HepG2 (cell line): Measurements from ENCODE around the gene UST.

Experiments used
- CBX5 ChIP-seq: sonication (generic); formaldehyde crosslinking; IDR thresholded peaks from 2 replicates; pipeline ENCODE4 v1.4.0; 2020; ENCODE audit warnings: missing genetic modification reagents, borderline replicate concordance
- FOXJ3 ChIP-seq: sonication (generic); formaldehyde crosslinking; IDR thresholded peaks from 2 replicates; pipeline ENCODE4 v1.4.0; 2020; ENCODE audit warnings: missing genetic modification reagents, mild to moderate bottlenecking, borderline replicate concordance
- POLR2A ChIP-seq, 2 experiments: IDR thresholded peaks; 2 replicates each; pipeline ENCODE4 v1.6.1; 2011; ENCODE audit warnings: low read depth in 2 of 2, low read length in 2 of 2, mild to moderate bottlenecking in 1 of 2, moderate library complexity in 1 of 2; ENCODE audit not compliant: insufficient read depth in 1 of 2
- RFX5 ChIP-seq: IDR thresholded peaks from 2 replicates; pipeline ENCODE4 v1.6.1; 2011; ENCODE audit warnings: low read depth, low read length, improper control_type of control experiment
- TAF1 ChIP-seq: sonication (generic); formaldehyde crosslinking; IDR thresholded peaks from 2 replicates; pipeline ENCODE4 v1.4.0; 2020; ENCODE audit warnings: missing genetic modification reagents
- ZNF180 ChIP-seq: sonication (generic); formaldehyde crosslinking; IDR thresholded peaks from 2 replicates; pipeline ENCODE4 v1.4.0; 2020; ENCODE audit warnings: low read depth, missing genetic modification reagents, borderline replicate concordance
- ZNF24 ChIP-seq: fragments of 450-650 bp; IDR thresholded peaks from 2 replicates; pipeline ENCODE4 v1.6.1; 2017; ENCODE audit warnings: antibody characterized with exemption, mild to moderate bottlenecking
- ZNF282 ChIP-seq: fragments of 450-650 bp; IDR thresholded peaks from 2 replicates; pipeline ENCODE4 v1.6.1; 2018; ENCODE audit not compliant: partially characterized antibody

DNA sequence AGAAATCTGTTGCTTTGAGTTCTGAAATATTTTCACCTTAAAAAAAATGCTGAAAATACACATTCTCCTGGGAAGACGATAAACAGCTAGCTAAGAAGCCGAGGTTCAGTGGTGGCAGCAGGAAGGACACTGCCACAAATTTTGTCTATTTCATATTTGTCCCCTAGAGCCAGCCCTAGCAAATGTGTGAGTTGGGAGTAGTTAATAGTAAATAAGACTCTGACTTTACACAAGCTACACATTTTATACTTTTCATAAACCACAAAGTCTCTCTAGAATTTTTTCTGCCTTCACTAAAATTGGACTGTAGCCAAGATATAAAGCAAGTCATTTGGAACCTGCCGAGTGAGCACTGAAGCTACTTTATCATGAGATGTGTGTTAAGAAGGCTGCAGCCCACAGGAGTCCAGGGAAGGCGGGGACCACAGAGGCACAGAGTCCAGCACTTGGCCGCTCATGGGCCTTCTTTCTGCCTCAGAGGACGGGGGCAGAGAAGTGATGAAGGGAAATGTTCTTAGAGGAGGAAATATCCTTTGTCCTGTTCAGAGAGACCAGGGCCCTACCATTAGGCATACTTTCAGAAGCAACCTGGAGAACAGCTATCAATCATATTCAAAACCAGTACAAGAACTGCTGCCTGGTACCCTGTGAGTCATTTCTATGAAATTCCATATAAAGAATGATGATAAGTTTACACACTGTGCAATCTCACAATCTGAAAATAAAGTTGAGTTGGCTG is 329.0 kb downstream of the UST start:
- TF ChIP-seq ZNF180 (CRISPR knock-in tag), result no peak
- no peak for TF ChIP-seq CBX5 (CRISPR knock-in tag)
- no peak for TF ChIP-seq ZNF282
- no peak for TF ChIP-seq TAF1 (CRISPR knock-in tag)
- TF ChIP-seq RFX5, result no peak
- no peak for TF ChIP-seq FOXJ3
- no peak for TF ChIP-seq POLR2A (IDR thresholded peaks at IDR 0.05; ENCODE audit: insufficient read depth in 1 of 2, low read depth in 2 of 2, low read length in 2 of 2)
- no peak for TF ChIP-seq ZNF24
